Brain microvascular endothelial cell (primary cell): ENCODE measurements around the gene LRRC1.

Experiments used
- DNase-seq: peaks from one replicate; pipeline ENCODE4 v3.0.0-alpha.2; 2020
- H3K27ac ChIP-seq: fragments of 250-450 bp; sonication (Bioruptor Pico); 2 replicates; pipeline ENCODE4 v1.5.1; 2020; ENCODE audit warnings: mild to moderate bottlenecking, moderate library complexity
- H3K27me3 ChIP-seq: fragments of 250-450 bp; sonication (Bioruptor Pico); replicated peaks from 2 replicates; pipeline ENCODE4 v1.5.1; 2020; ENCODE audit warnings: mild to moderate bottlenecking
- H3K36me3 ChIP-seq: fragments of 250-450 bp; sonication (Bioruptor Pico); replicated peaks from 2 replicates; pipeline ENCODE4 v1.5.1; 2020; ENCODE audit warnings: mild to moderate bottlenecking
- H3K4me3 ChIP-seq: 2 replicates; pipeline ENCODE4 v1.5.1; 2011; ENCODE audit warnings: low read depth, mild to moderate bottlenecking, control low read depth, low read length, moderate library complexity
- in situ Hi-C: cut with HindIII; loops from 2 replicates; pipeline ENCODE4 v1.10.0; 2017; ENCODE audit warnings: low sequenced_read_pairs, low pct_ligation_motif_present
- TF ChIP-seq, protein P1 (sequence below): IDR thresholded peaks from 2 replicates; pipeline ENCODE4 v1.5.1; 2011; ENCODE audit warnings: low read depth, mild to moderate bottlenecking, moderate library complexity, low read length, control low read depth, inconsistent platforms; ENCODE audit errors: missing control alignments

The LRRC1 gene

DNA sequence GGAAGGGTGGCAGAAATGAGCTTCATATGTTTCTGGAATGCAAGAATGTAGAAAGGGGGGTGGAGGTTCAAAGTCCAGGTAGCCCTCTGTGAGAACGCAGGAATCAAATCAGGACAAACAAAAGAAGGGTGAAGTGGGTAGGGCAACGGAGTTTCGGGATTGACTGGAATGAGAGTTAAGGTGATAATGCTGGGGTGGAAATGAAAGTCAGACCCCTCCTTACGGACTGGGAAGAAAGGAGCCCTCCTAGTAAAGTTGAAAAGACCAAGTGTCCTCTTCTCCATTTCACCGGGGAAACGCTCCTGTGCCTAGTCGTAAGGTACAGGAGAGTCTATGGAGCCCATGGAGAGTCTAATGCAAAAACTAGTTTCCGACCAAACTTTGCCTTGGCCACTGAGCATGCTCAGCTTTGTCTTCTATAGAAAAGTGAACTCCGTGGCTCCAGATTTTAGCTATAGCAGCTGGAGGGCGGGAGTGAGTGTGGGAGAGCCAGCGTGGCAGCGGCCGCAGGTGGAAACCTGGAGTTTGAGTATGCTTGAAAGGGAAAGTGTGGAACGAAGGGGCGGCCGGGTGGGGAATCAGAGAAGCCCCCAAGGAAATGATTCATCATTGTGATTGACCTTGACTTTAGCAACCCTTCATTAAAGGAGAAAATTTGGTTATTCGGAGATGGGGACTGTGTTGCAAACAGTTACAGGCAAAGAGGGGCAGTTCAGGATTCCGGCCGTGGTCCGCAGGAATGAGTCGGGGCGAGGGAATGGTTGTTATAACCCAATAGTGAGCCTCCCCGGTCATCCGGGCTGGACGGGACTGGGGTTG lies 1.3 kb upstream of the LRRC1 start:
- Histone ChIP-seq H3K36me3 (no peaks in the 10 kb centered on the region), H3K27me3 (no peaks in the 10 kb centered on the region), H3K27ac (no peak overlapping the region), H3K4me3 (peak overlapping the region; percentile 84)
- in situ Hi-C loops, result no loop called here
- DNase-seq, result peak; percentile 60
- TF ChIP-seq, protein P1, sequence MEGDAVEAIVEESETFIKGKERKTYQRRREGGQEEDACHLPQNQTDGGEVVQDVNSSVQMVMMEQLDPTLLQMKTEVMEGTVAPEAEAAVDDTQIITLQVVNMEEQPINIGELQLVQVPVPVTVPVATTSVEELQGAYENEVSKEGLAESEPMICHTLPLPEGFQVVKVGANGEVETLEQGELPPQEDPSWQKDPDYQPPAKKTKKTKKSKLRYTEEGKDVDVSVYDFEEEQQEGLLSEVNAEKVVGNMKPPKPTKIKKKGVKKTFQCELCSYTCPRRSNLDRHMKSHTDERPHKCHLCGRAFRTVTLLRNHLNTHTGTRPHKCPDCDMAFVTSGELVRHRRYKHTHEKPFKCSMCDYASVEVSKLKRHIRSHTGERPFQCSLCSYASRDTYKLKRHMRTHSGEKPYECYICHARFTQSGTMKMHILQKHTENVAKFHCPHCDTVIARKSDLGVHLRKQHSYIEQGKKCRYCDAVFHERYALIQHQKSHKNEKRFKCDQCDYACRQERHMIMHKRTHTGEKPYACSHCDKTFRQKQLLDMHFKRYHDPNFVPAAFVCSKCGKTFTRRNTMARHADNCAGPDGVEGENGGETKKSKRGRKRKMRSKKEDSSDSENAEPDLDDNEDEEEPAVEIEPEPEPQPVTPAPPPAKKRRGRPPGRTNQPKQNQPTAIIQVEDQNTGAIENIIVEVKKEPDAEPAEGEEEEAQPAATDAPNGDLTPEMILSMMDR, result no peak

DNA sequence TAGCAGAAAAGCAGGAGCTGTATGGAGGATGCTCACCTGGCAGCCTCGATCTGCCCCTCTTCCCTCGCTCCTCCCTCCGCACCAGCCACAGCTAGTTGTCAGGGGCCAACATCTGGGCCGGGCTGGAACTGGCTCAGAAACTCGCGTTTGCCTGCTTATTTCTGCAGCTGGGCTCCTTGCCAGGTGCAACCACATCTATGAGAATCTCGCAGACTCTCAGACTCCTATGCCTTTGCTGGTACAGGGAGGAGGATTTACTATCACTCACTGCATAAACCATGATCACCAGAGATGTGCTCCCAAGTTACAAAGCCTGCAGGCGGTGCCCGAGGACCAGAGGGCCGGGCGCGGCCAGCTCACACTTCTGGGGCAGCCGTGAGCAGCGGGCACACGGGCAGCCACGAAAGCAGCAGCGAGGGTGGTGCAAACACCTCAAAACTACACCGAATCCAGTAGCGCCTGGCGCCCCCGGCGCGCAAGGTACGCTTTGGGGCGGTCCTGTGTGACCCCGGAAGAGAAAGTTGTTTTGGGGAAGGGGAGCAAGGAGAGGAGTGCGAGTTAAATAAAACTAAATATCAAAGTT lies 577 bp upstream of the LRRC1 start:
- Histone ChIP-seq H3K27ac (peak overlapping the region; percentile 64), H3K27me3 (no peaks in the 10 kb centered on the region), H3K4me3 (peak overlapping the region; percentile 84), H3K36me3 (no peaks in the 10 kb centered on the region)
- in situ Hi-C loops, result no loop called here
- TF ChIP-seq, protein P1, result peak; percentile 71
- DNase-seq, result peak; percentile 69

DNA sequence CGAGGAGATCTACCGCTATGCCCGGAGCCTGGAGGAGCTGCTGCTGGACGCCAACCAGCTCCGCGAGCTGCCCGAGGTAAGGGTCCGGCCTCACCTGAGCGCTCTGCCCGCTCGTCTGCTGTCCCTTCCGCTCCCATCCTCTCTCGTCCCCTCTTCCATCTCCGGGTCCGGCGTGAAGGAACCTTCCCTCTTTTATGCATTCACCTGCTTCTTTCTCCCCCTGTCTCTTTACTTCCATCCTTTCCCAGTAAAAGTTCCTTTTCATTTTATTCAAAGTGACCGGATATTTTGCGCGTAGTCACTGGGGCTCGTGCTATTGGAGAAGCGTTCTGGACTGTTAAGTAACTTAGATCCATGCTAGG lies 516 bp downstream of the LRRC1 start:
- Histone ChIP-seq H3K27me3 (no peaks in the 10 kb centered on the region), H3K36me3 (no peaks in the 10 kb centered on the region), H3K27ac (no peak overlapping the region), H3K4me3 (peak overlapping the region; percentile 84)
- DNase-seq, result no peak
- in situ Hi-C loops, result no loop called here
- TF ChIP-seq, protein P1, result no peak

DNA sequence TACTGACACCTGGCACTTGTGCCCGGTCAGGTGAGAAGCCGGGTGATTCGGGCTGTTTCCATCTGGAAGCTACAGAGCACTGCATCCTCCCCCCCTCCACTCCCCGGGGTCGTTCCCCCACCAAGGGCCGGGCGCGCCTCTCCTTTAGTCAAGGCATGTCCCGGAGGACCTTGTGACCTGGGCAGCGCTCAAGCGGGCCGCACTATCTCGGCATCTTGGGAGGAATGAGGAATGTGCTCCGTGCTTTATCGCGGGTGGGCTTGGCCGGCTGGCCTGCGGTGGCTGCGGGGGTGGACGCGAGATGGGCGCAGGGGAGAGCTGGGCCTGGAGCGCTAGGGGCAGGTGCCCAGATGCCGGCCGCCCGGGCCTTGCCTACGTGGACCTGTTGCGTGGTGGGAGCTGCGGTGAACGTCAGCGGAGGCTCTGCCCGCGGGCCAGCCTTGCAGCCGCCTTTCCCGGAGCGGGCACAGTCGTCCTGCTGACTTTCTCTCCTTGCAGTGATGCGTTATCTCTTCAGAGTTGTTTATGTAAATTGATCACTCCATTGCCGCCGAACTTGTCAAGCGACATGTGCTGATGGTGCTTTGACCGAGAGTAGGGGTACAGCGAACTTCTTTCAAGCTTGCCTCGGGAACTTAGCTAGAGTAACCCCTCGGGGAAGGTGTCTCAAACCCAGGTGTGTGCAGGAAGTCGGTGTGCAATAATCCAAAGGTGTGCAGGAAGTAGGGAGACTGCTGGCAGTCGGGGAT lies 1.1 kb downstream of the LRRC1 start:
- TF ChIP-seq, protein P1, result no peak
- peak overlapping the region; percentile 84 for H3K4me3 ChIP-seq
- no peaks in the 10 kb centered on the region for H3K36me3 ChIP-seq
- DNase-seq, result no peak
- no peaks in the 10 kb centered on the region for H3K27me3 ChIP-seq
- H3K27ac ChIP-seq, result no peak overlapping the region
- in situ Hi-C loops, result no loop called here

DNA sequence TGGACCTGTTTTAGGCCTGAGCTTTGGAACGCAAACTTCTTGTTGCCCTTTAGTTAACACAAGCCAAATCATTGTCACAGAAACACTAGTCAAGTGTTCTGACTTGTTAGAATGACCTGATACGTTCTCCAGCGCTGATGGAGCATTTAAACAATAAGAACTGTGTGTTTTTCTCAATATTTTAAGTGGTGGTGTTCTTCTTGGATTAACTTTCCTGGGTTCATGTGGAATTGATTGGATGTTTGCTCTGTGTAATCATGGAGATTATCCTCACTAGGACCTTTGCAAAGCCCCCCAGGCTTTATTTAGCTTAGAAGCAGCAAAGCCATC lies 1.6 kb downstream of the LRRC1 start:
- Histone ChIP-seq H3K4me3 (peak overlapping the region; percentile 84), H3K27me3 (no peaks in the 10 kb centered on the region), H3K36me3 (no peaks in the 10 kb centered on the region), H3K27ac (no peak overlapping the region)
- no peak for DNase-seq
- TF ChIP-seq, protein P1, result no peak
- in situ Hi-C loops, result no loop called here
